Karpas-422 (cell line): ENCODE data around the gene KLHL3. TPM values are rescaled to one million over a fixed set of nuclear protein-coding genes. Genes with fewer than 3 reads are reported as not detected.

Source experiments
- DNase-seq: peaks from one replicate; pipeline ENCODE4 v3.0.0-alpha.2; 2015
- H2AFZ ChIP-seq: fragments of 200-600 bp; sonication (generic); 2 replicates; pipeline ENCODE4 v1.6.1; 2014; ENCODE audit warnings: antibody characterized with exemption, low read length, mixed read lengths
- H3K27ac ChIP-seq: fragments of 200-600 bp; sonication (generic); 2 replicates; pipeline ENCODE4 v1.5.1; 2014; ENCODE audit warnings: mild to moderate bottlenecking, low read length, moderate library complexity
- H3K27me3 ChIP-seq: fragments of 200-600 bp; sonication (generic); 2 replicates; pipeline ENCODE4 v1.6.1; 2014; ENCODE audit warnings: low read length, mixed read lengths
- H3K36me3 ChIP-seq: fragments of 200-600 bp; sonication (generic); 2 replicates; pipeline ENCODE4 v1.6.1; 2014; ENCODE audit warnings: low read length, mixed read lengths; ENCODE audit not compliant: insufficient read depth
- H3K4me1 ChIP-seq: fragments of 200-600 bp; sonication (generic); 2 replicates; pipeline ENCODE4 v1.6.1; 2014; ENCODE audit warnings: mild to moderate bottlenecking, low read length, mixed read lengths
- H3K4me2 ChIP-seq: fragments of 200-600 bp; sonication (generic); 2 replicates; pipeline ENCODE4 v1.6.1; 2014; ENCODE audit warnings: low read length, low read depth, mild to moderate bottlenecking; ENCODE audit not compliant: poor library complexity, severe bottlenecking
- H3K4me3 ChIP-seq: fragments of 200-600 bp; sonication (generic); 2 replicates; pipeline ENCODE4 v1.5.1; 2014; ENCODE audit warnings: mild to moderate bottlenecking, antibody characterized with exemption, low read length, mixed read lengths
- H3K79me2 ChIP-seq: fragments of 200-600 bp; sonication (generic); 2 replicates; pipeline ENCODE4 v1.6.1; 2014; ENCODE audit warnings: mild to moderate bottlenecking, low read length, mixed read lengths
- H3K9ac ChIP-seq: fragments of 200-600 bp; sonication (generic); 2 replicates; pipeline ENCODE4 v1.6.0; 2014; ENCODE audit warnings: low read length
- H3K9me2 ChIP-seq: fragments of 200-600 bp; sonication (generic), shearing (Covaris generic); replicated peaks from 2 replicates; pipeline ENCODE4 v1.6.0; 2014; ENCODE audit warnings: mild to moderate bottlenecking, low read length, moderate library complexity; ENCODE audit not compliant: insufficient read depth
- H3K9me3 ChIP-seq: fragments of 300-700, 200-600 bp; sonication (generic); 2 replicates; pipeline ENCODE4 v1.6.1; 2014; ENCODE audit warnings: low read length, mixed read lengths
- H4K20me1 ChIP-seq: fragments of 200-600 bp; sonication (generic); 2 replicates; pipeline ENCODE4 v1.6.1; 2014; ENCODE audit warnings: mild to moderate bottlenecking, antibody characterized with exemption, low read length, low read depth; ENCODE audit not compliant: insufficient read depth
- total RNA-seq: library from RNA; depleted of rRNA; stranded (reverse); fragments of >200 nt; shearing (Covaris generic); gene quantifications from 2 replicates; pipeline ENCODE4 v1.2.3, GENCODE V29; 2014; ENCODE audit warnings: low replicate concordance

KLHL3 gene
- total RNA-seq, 1 experiment from 2014 or later: 0.67 TPM

- H3K9me3 ChIP-seq: no peaks in the 10 kb centered on the region
- H3K36me3 ChIP-seq: no peaks in the 10 kb centered on the region
- no peaks in the 10 kb centered on the region for H3K4me1 ChIP-seq
- DNase-seq: no peak
- no peaks in the 10 kb centered on the region for H3K79me2 ChIP-seq
- no peak overlapping the region for H2AFZ ChIP-seq
- H3K27me3 ChIP-seq: no peaks in the 10 kb centered on the region
- H4K20me1 ChIP-seq: no peaks in the 10 kb centered on the region
- H3K4me2 ChIP-seq: no peak overlapping the region
- H3K9me2 ChIP-seq: no peaks in the 10 kb centered on the region
- no peak overlapping the region for H3K27ac ChIP-seq
- H3K9ac ChIP-seq: no peak overlapping the region
- no peak overlapping the region for H3K4me3 ChIP-seq
Observed at GRCh38 chr5:137679195-137679594, 56.7 kb downstream of the KLHL3 start.

GRCh38 chr5:137672881-137673280 is 63.0 kb downstream of the KLHL3 start:
- Histone ChIP-seq H3K27ac (no peak overlapping the region), H3K4me1 (no peaks in the 10 kb centered on the region), H2AFZ (no peak overlapping the region), H3K4me3 (no peak overlapping the region), H3K9ac (no peak overlapping the region), H3K9me3 (no peaks in the 10 kb centered on the region), H3K36me3 (no peaks in the 10 kb centered on the region), H3K27me3 (no peaks in the 10 kb centered on the region), H4K20me1 (no peaks in the 10 kb centered on the region), H3K9me2 (no peaks in the 10 kb centered on the region), H3K79me2 (no peaks in the 10 kb centered on the region), H3K4me2 (no peak overlapping the region)
- no peak for DNase-seq

DNA sequence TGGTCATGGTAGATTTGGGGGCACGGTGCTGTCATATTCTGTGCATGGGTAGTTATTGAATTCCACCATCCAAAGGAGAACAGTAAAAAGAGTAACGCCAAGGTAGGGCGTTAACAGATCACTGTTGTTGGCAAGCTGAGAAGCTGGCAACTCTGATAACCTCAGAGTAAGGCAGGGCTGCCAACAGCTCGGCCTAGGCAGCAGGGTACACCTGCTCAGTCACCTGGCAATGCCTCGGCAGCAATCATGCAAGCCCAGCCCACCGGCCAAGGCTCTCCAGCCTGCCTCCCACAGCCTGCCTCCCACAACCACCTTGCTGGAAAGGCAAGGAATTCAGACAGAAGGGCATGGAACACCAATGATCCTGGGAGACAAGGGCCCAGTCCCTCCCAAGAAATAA is 63.9 kb downstream of the KLHL3 start:
- H3K9me3 ChIP-seq: no peaks in the 10 kb centered on the region
- H3K27me3 ChIP-seq: no peaks in the 10 kb centered on the region
- no peak overlapping the region for H3K9ac ChIP-seq
- H3K36me3 ChIP-seq: no peaks in the 10 kb centered on the region
- no peak overlapping the region for H2AFZ ChIP-seq
- no peaks in the 10 kb centered on the region for H4K20me1 ChIP-seq
- H3K9me2 ChIP-seq: no peaks in the 10 kb centered on the region
- no peak overlapping the region for H3K4me3 ChIP-seq
- DNase-seq: no peak
- no peaks in the 10 kb centered on the region for H3K4me1 ChIP-seq
- H3K4me2 ChIP-seq: no peak overlapping the region
- H3K79me2 ChIP-seq: no peaks in the 10 kb centered on the region
- no peak overlapping the region for H3K27ac ChIP-seq

DNA sequence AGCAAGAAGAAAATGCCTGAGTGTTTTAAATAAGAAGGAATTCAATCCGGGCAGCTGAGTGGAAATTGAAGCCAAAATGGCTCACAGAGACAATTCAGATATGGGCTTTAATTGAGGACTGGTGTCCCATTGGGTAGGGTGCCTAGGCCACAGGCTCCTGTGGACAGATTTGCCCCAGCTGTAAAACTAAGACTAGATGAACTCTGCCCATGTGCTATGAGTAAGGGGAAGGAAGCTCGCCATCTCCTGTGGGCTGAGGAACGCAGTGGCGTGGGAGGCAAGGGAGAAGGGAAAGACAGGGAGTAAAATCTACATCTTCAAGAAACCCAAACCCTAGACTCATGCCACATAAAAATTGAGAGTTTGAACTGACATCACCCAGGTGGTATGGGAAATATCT is 66.1 kb downstream of the KLHL3 start:
- no peaks in the 10 kb centered on the region for H3K36me3 ChIP-seq
- H3K4me2 ChIP-seq: no peak overlapping the region
- no peak overlapping the region for H3K27ac ChIP-seq
- no peaks in the 10 kb centered on the region for H3K9me2 ChIP-seq
- DNase-seq: no peak
- no peaks in the 10 kb centered on the region for H3K9me3 ChIP-seq
- H3K4me3 ChIP-seq: no peak overlapping the region
- no peaks in the 10 kb centered on the region for H3K4me1 ChIP-seq
- H3K79me2 ChIP-seq: no peaks in the 10 kb centered on the region
- no peak overlapping the region for H2AFZ ChIP-seq
- H4K20me1 ChIP-seq: no peaks in the 10 kb centered on the region
- no peaks in the 10 kb centered on the region for H3K27me3 ChIP-seq
- H3K9ac ChIP-seq: no peak overlapping the region

GRCh38 chr5:137668637-137669036 is 67.3 kb downstream of the KLHL3 start:
- no peaks in the 10 kb centered on the region for H3K79me2 ChIP-seq
- H4K20me1 ChIP-seq: no peaks in the 10 kb centered on the region
- no peak overlapping the region for H3K4me2 ChIP-seq
- H3K4me1 ChIP-seq: no peaks in the 10 kb centered on the region
- DNase-seq: no peak
- H3K9me2 ChIP-seq: no peaks in the 10 kb centered on the region
- H3K9me3 ChIP-seq: no peaks in the 10 kb centered on the region
- no peak overlapping the region for H3K9ac ChIP-seq
- no peaks in the 10 kb centered on the region for H3K36me3 ChIP-seq
- H3K27ac ChIP-seq: no peak overlapping the region
- no peak overlapping the region for H2AFZ ChIP-seq
- no peaks in the 10 kb centered on the region for H3K27me3 ChIP-seq
- H3K4me3 ChIP-seq: no peak overlapping the region

- Histone ChIP-seq H3K27me3 (no peaks in the 10 kb centered on the region), H3K9me3 (no peaks in the 10 kb centered on the region), H4K20me1 (no peaks in the 10 kb centered on the region), H3K4me1 (no peaks in the 10 kb centered on the region), H3K4me2 (no peak overlapping the region), H3K27ac (no peak overlapping the region), H3K9ac (no peak overlapping the region), H3K36me3 (no peaks in the 10 kb centered on the region), H3K79me2 (no peaks in the 10 kb centered on the region), H3K4me3 (no peak overlapping the region), H2AFZ (no peak overlapping the region), H3K9me2 (no peaks in the 10 kb centered on the region)
- DNase-seq: no peak
Observed at GRCh38 chr5:137667341-137667740, 68.5 kb downstream of the KLHL3 start.

DNA sequence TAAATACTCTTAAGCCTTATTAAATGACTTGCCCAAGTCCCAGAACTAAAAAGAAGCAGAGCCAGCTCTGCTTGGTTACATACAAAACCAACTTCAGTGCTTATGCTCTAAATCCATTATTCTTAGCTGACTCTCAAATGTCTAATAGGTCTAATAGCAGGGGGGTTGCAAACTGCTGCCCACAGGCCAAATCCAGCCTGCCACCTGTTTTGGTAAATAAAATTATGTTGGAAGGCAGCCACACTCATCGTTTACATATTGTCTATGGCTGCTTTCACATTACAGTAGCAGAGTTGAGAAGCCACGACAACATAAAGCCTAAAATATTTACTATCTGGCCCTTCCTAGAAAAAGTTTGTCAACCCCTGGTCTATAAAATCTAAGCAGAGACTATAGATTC is 69.0 kb downstream of the KLHL3 start:
- H3K4me1 ChIP-seq: no peaks in the 10 kb centered on the region
- H3K79me2 ChIP-seq: no peaks in the 10 kb centered on the region
- no peak overlapping the region for H2AFZ ChIP-seq
- no peaks in the 10 kb centered on the region for H3K9me2 ChIP-seq
- H4K20me1 ChIP-seq: no peaks in the 10 kb centered on the region
- no peak overlapping the region for H3K27ac ChIP-seq
- H3K27me3 ChIP-seq: no peaks in the 10 kb centered on the region
- DNase-seq: no peak
- H3K4me3 ChIP-seq: no peak overlapping the region
- H3K4me2 ChIP-seq: no peak overlapping the region
- H3K36me3 ChIP-seq: no peaks in the 10 kb centered on the region
- H3K9me3 ChIP-seq: no peaks in the 10 kb centered on the region
- H3K9ac ChIP-seq: no peak overlapping the region

DNA sequence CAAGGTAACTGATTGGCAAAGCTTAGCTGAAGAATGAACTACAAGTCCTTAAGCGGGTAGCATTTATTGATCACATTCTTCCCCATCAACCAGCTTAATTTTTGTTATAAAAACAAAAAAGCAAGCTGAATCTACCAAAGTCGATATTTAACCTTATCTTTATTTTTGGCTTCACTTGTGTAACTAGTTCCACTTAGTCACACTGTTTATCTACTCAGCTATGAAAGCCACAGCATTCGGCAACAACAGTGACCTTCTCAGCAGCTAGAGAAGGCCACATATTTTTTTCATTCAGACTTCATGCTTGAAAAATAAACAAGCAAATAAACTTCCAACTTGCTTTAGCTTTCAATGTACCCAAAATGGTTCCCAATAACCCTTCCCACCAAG is 69.4 kb downstream of the KLHL3 start:
- Histone ChIP-seq H3K27me3 (no peaks in the 10 kb centered on the region), H3K27ac (no peak overlapping the region), H3K79me2 (no peaks in the 10 kb centered on the region), H3K9me3 (no peaks in the 10 kb centered on the region), H3K4me3 (no peak overlapping the region), H3K4me1 (no peaks in the 10 kb centered on the region), H3K36me3 (no peaks in the 10 kb centered on the region), H3K9ac (no peak overlapping the region), H4K20me1 (no peaks in the 10 kb centered on the region), H3K9me2 (no peaks in the 10 kb centered on the region), H3K4me2 (no peak overlapping the region), H2AFZ (no peak overlapping the region)
- no peak for DNase-seq
